Left ventricle myocardium superior (tissue), 1 donor: ENCODE results near the gene MYRIP. TPM values are rescaled to one million over a fixed set of nuclear protein-coding genes. Genes with fewer than 3 reads are reported as not detected.
"Not testable (repeated sequence)": the region's sequence is repeated elsewhere in the genome, so short reads cannot be mapped to it uniquely, and the experiment has no call there.

ENCODE experiments used
- ATAC-seq: fragments of 200-7000 bp; cut with Tn5 transposase; one replicate; pipeline ENCODE4 v1.9.1; 2020; ENCODE audit warnings: mild to moderate bottlenecking, moderate library complexity
- DNase-seq: peaks from one replicate; pipeline ENCODE4 v3.0.0-alpha.2; 2020
- intact Hi-C: fragments of 100-400 bp; cut with micrococcal nuclease; formaldehyde crosslinking; loops from one replicate; pipeline ENCODE4 v1.11.0; 2022
- total RNA-seq: library from RNA; stranded (reverse); fragmentation: NEBNext Ultra II Directional; extraction: Animal tissue kit (Norgen Biotek cat#: 25700); gene quantifications from one replicate; pipeline ENCODE4 v1.2.1, GENCODE V29; 2021
- donor health status: DM: no; HTN: yes; CAD: no; lungs with severe emphysema.

The MYRIP gene
- total RNA-seq, 1 donor from 2014 or later: 0.84 TPM

DNA sequence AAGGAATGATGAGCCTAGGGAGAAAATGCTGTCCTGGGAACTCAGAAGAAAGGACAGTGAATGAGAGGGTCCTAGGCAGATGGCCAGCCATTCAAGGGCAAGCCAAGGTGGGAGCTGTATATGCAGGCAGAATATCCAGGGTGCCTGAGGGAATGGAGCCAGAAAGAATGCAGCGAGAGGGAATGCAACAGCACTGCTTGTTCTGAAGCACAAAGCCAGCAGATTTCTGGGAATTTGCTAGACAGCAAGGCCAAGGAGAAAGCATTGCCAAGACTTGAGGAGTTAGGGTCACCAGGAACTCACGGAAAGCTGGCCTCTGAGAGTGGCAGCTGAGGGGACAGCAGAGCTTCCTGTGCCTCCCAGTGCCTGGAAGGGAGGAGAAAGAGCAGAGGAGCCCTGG is 200.6 kb downstream of the MYRIP start:
- DNase-seq (peak; percentile 29), ATAC-seq (peak; percentile 65)
- intact Hi-C loops: no loop called here

DNA sequence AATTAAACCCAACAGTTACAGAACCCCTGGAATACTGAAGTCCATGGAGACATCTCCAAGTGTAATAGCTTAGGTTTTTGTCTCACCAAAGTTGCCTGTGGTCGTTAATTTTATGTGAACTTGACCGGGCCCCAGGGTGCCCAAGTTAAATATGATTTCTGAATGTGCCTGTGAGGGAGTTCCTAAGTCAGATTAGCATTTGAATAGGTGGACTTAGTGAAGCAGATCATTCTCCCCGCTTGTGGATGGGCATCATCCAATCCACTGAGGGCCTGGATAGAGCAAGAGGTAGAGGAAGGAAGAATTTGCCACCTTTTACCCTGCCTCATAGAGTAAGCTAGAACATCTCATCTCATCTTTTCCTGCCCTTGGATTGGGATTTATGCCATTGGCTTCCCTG is 203.0 kb downstream of the MYRIP start:
- intact Hi-C loops: no loop called here
- no peak for ATAC-seq
- no peak for DNase-seq

DNA sequence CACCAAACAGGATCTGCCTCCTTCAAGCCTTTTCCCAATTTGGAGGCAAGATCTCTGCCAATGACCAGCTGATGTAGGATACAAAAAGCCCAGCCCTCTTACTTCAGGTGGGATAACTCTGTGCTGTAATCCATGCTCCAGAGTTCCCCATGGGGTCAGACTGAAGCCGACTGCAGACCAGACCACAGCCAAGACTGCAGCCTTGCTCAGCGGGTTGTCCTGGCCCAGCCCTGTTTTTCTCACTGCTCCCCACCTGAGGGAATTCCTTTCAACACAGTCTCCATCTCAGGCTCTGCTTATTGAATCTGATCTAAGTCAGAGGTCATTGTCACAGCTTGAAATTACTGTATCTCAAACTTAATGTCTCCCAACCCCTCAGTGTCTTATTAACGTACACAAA is 207.0 kb downstream of the MYRIP start:
- intact Hi-C loops: no loop called here
- DNase-seq (no peak), ATAC-seq (no peak)

DNA sequence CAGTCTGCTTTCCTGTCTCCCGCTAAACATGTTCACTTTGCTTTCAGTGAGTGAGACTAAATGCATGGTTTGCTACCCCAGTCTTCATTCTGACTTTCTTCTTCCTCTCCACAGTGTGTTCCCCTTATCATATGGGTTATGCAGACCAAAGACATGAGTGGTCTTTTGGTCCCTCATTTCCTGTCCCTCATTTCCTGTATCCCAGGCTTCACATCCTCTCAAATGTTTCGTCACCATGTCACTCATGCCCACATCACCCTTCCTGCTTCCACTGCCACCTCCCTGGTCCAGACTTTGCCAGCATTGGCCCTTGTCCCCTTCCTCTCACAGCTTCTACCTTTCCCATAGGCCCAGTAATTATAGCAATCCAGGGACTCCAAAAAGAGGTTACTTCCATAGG is 209.0 kb downstream of the MYRIP start:
- ATAC-seq: no peak
- intact Hi-C loops: no loop called here
- DNase-seq: no peak

DNA sequence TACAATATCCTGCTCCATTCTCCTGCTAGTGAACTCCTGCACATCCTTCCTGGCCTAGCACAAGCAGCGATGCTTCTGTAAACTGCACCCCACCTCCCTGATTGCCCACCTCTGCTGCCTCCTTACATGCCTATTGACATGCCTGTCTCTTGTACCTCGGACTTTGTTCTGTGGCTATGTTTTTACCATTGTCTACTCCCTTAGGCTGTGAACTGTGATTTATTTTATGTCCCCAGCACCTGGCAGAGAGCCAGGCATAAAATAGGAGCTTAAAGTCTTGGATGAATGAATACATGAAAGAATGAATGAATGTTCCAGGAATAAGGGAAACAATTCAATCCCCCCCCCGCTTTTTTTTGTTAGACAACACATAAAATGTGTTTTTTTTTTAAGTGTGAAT is 210.0 kb downstream of the MYRIP start:
- intact Hi-C loops: no loop called here
- ATAC-seq (no peak), DNase-seq (no peak)

DNA sequence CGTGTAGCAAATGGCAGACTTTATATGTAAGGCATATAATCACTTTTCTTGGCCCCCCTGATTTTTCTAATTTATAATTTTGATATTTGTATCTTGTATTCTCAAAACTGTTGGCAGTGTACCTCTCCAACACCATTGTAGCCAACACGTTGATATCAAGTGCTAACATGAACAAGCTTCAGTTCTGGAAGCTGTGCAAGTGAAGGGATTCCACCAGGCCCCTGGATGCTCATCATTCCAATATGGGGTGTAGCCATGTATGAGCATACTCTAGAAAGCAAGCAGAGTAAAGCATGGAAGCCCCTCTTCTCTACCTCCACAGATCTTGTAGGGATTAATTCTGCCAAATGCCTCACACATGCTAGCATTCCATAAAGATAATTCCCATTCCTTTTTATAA is 211.3 kb downstream of the MYRIP start:
- intact Hi-C loops: no loop called here
- DNase-seq (no peak), ATAC-seq (no peak)

DNA sequence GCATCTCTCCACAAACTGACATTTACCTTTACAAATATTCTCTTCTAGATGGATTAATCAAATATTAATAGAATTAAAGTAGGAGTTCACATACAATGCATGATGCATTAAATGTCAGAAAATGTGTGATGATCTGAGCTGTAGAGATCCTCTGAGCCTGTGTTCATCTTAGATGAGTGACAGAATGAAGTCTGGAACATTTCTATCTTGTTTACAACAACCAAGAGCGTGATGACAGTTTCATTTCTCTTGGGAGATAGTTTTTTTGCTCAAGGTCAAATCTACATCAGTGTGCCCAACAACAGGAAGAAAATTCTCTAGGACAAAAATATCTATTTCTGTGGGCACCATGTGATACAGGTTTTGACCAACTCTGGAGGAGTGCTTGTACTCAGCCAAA is 211.9 kb downstream of the MYRIP start:
- DNase-seq (no peak), ATAC-seq (no peak)
- intact Hi-C loops: no loop called here

DNA sequence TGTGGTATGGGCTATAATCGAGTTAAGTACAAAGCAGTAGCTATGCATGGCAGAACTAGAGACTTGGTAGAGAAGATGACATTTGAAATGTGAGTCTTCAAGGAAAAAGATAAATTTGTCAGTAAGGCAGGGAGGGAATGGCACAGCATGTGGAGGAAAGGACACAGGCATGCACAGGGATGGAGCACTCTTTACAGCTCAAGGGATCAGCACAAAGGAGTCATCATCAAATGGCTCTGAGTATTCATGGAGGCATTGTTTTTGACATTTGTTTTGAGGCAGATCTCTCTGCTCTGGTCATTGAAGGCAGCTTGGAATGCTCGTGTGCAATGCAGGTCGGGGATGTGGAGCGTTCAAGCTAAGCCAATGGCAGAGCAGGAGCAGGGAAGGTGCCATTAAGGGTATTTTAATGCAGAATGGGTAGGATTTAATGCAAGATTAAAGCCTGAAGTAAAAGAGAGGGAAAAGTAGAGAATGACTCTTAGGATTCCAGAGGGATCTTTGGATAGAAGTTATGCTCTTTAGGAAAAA is 213.0 kb downstream of the MYRIP start:
- ATAC-seq: no peak
- no peak for DNase-seq
- intact Hi-C loops: no loop called here

DNA sequence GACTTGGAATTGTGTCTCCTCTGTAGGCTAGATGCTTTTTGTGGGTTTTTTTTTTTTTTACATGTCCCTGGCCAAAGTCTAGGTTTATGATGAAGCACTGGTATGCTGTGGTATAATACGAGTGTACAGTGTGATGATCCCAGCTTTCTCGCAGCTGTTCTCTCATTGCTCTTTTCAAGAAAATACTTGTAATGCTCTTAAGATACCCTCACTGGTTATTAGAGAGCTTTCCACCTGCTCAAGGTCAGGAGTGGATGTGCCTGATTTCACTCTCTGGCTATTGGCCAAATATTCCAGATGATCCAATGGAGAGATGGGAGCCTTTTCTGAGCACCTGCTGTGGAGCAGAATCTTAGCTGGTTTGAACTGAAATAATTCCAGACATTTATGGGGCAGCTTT is 215.1 kb downstream of the MYRIP start:
- ATAC-seq: no peak
- no peak for DNase-seq
- intact Hi-C loops: no loop called here

DNA sequence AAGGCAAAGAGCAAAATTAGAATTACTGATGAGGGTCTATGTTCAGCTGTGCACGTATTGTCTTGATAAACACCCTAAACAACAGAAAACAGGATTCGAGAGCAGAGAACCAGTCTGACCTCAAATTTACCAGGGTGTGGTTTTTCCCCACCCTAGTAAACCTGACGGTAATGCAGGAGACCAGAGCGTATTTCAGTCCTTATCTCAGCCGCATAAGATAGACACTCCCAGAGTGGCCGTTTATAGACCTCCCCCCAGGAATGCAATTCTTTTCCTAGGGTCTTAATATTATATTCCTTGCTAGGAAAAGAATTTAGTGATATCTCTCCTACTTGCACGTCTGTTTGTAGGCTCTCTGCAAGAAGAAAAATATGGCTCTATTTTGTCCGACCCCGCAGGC is 216.5 kb downstream of the MYRIP start:
- DNase-seq, intact Hi-C loops, ATAC-seq: not testable (repeated sequence)

DNA sequence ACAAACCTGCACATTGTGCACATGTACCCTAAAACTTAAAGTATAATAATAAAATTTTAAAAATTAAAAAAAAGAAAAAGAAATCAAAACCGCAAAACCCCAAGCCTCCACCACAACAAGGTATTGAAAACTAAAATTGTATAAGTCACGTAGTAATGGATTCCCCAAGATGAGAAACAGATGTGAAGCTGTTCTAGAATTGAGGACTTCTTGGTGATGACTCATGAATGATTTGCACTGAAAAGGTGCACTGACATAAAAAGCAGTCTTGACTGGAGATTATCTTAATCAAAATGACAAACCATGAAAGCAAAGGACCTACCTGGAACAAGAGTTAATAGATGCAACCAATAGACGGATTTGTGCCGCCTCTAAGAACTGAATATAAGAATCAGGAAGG is 225.8 kb downstream of the MYRIP start:
- ATAC-seq (no peak), DNase-seq (no peak)
- intact Hi-C loops: no loop called here

DNA sequence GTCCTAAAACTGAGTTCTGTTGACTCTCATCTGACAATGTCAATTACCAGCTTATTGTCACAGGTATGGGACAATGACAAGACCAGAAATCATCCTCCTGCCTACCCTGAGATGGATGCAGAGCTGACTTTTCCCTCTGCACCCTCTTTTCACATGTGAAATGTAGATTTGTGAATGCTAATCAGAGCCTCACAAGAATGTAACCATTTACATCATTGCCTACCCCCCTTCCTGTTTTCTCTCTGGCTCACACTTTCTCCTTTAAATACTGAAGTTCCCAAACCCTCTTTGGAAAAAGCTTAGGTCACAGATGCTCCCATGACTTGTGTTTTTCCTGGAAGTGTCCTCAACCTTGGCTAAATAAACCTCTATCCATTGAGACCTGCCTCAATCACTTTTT is 228.2 kb downstream of the MYRIP start:
- intact Hi-C loops: no loop called here
- DNase-seq (no peak), ATAC-seq (no peak)

DNA sequence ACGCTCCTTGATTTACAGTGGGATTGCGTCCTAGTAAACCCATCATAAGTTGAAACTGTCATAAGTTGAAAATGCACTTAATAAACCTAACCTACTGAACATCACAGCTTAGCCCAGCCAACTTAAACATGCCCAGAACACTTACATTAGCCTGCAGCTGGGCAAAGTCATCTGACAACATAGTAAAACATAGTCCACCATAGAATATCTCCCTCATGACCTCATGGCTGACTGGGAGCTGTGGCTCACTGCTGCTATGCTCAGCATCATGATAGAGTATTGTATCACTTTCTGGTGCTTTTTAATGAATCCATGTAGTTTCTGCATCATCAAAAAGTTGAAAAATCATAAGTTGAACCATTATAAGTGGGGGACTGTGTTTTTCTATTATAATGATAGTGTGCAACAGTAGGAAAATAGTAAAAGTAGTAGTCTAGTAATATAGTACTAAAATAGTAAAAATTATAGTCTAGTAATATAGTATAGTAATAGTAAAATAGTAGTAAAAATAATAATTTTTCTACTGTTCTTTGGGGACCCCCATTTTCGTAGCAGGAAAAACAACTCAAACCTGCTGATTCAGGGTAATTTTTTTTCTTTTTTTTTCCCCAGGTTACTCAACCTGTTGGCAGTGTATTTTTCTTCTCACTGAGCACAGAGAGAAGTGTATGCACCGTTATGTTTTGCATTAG is 233.5 kb downstream of the MYRIP start:
- ATAC-seq (no peak), DNase-seq (no peak)
- intact Hi-C loops: no loop called here

DNA sequence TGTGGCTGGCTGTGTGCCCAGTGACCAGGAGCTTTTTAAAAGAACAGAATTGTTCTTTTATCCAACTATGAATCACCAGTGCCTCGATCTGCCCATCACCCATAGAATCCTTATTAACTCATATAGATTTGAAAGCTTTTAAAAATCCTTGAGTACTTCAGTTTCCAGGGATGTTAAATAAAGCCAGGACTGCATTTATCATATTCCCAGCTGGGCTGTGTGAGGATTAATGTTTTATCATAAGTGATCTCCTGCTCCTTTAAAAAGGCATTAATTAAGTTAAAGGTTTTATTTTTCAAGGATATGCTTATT is 234.0 kb downstream of the MYRIP start:
- DNase-seq (no peak), ATAC-seq (no peak)
- intact Hi-C loops: no loop called here

DNA sequence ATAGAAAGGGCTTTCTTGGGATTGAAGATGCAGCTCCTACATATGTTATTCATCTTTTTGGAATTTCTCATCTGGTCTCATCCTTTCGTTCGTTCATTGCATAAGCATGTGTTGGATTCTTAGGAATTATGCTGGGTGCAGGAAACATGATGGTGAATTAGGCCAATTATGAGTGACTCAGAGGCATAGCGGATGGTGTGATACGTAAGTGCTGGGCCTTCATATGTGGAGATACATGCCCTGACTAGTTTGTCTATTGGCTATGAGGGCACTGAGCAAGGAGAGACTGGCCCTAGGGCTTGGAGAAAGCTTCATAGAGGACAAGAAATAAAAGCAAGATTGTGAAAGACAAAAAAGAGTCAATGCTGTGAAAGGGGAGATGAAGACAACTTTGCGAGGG is 235.1 kb downstream of the MYRIP start:
- ATAC-seq (no peak), DNase-seq (no peak)
- intact Hi-C loops: no loop called here

DNA sequence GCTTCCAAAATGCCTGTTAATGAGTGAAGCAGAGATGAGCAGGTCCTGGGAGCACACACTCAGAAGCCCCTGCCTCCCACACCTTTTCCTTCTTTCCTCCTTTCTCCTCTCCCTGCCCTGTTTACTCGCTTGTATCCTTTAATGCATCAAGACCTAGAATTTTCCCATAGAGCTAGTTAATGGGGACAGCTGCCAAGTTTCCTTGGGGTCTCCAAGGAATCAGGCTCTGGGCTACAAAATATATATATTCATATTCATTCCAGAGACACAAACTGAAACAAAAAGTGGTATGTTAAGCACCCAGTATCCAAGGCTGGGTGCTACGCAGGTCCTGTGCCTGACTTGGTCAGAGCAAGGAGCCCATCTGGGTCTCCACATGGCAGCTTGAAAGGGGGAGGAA is 235.6 kb downstream of the MYRIP start:
- no peak for DNase-seq
- no peak for ATAC-seq
- intact Hi-C loops: no loop called here

DNA sequence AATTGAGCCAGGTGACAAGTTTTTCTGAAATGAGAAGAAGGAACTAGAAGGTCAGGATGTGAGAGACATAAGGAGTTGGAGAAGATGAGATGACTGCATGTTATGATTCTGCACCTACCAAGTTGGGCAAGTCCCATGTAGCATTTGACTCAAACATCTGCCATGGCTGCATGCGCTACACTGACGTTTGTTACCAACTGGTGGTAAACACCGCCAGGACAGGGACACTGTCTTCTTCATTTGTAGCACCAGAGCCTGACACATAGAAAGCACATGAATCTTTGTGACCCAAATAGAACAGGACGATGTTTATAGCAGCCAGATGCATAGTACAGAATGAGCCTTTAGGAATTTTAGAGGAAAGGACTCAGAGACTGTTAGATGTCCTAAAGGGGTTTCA is 236.7 kb downstream of the MYRIP start:
- intact Hi-C loops: no loop called here
- no peak for DNase-seq
- no peak for ATAC-seq

DNA sequence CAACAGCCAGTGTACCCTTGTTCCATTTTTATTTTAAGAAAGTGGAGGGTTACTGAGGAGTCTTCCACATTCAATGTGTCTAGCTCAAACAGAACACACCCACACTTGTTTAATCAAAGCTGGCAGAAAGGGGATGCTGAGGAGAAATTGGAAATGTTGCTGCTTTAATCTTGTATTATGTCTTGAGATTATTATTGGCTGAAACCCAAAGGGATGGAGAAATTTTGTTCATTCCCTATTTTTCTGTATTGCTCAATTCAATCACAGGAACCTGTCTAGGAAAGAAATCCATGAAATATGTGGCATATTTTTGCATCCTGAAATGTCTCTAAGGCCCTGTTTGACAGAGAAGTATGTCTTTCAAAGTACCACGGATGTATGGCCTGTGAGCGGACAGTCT is 238.0 kb downstream of the MYRIP start:
- intact Hi-C loops: no loop called here
- DNase-seq: no peak
- no peak for ATAC-seq

DNA sequence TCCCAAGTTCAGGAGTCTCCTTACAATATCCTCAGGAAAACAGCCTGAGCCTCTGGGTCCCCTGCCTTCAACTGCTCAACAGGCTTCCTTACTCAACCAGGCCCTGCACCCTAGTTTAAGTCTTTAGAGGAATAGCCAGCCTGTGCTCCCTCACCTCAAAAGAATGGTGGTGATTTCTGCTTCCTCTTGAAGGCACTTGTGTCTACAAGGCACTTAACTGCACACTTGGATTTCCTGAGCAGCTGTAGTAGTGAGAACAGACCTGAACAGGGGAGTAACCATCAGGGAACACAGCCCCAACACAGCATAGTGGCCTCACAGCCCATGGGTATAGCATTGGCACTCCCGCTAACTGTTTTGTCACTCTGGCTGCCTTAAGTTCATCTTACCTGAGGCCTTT is 244.3 kb downstream of the MYRIP start:
- intact Hi-C loops: no loop called here
- no peak for DNase-seq
- ATAC-seq: no peak

DNA sequence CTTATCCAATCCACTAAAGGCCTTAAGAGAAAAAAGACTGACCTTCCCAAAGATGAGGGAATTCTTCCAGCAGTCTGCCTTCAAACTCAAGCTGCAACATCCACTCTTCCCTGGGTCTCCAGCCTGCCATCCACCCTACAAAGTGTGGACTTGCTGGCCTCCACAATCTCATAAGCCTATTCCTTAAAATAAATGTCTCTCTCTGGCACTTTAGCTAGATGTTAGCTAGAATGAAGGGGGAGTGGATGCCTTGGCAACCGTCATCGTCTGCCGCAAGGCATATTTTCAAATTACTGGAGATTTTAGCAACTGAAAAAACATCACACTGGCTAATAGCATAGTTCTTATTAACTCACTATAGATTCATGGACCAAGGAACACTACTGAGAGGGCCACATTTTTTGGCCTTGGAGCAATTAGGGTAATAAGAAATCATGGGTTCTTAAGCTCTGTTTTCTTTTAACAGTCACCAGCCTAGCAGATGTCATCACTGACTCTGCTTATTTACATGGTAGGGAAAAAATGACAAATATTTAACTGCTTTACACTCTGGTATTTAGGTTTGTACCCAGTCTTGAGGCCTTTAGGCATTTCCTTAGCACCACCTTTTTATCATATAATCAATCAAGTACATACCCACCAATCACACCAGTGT is 245.3 kb downstream of the MYRIP start:
- intact Hi-C loops: no loop called here
- no peak for DNase-seq

DNA sequence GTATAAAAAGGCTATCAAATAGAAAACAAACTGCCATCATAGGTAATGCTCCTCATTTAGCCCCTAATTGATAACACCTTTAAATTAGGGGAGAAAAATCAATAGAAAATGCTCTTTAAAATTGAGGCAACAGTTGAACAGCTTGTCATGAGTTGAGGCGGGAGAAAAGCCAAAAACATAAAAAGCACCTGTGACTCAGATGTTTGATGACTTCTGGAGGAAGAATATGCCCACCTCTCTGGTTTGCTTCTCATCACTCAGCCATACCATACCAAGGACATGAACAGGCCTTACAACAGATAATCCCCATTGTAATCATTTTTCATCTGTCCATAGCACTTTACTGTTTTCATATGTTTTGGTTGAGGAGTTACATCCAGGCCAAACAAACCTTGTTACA is 246.0 kb downstream of the MYRIP start:
- ATAC-seq (no peak), DNase-seq (no peak)
- intact Hi-C loops: no loop called here

More for the DNA sequence above, 245.3 kb downstream of the MYRIP start:
- no peak for ATAC-seq
